CD4-positive, CD25-positive, alpha-beta regulatory T cell (primary cell): ENCODE data around the gene LAMA3. TPM values are rescaled to one million over a fixed set of nuclear protein-coding genes. Genes with fewer than 3 reads are reported as not detected.
"Not testable (repeated sequence)": the region's sequence is repeated elsewhere in the genome, so short reads cannot be mapped to it uniquely, and the experiment has no call there.

ENCODE experiments used
- ATAC-seq, 2 donors: fragments of 150-1000 bp; cut with Tn5 transposase; one replicate each; pipeline ENCODE4 v1.10.0; 2021; ENCODE audit warnings: low read depth in 2 of 2, moderate number of reproducible peaks in 2 of 2, moderate library complexity in 1 of 2
- DNase-seq, 3 donors: peaks; one replicate each; pipeline versions ENCODE4 v3.0.0 to v3.0.0-alpha.2; 2012 to 2022; ENCODE audit warnings: mixed read lengths in 1 of 3
- H3K27ac ChIP-seq: one replicate; pipeline ENCODE4 v1.7.0; 2013; ENCODE audit warnings: mild to moderate bottlenecking, low read length; ENCODE audit not compliant: insufficient read depth, poor library complexity, severe bottlenecking
- H3K27me3 ChIP-seq: one replicate; pipeline ENCODE4 v1.7.0; 2013; ENCODE audit warnings: low read length; ENCODE audit not compliant: control insufficient read depth, insufficient read depth
- H3K36me3 ChIP-seq: one replicate; pipeline ENCODE4 v1.7.0; 2013; ENCODE audit warnings: mild to moderate bottlenecking, low read length, moderate library complexity; ENCODE audit not compliant: control insufficient read depth, insufficient read depth
- H3K4me1 ChIP-seq: 2 replicates; pipeline ENCODE4 v1.7.0; 2013; ENCODE audit warnings: mild to moderate bottlenecking, low read length; ENCODE audit not compliant: insufficient read depth, control insufficient read depth, poor library complexity, severe bottlenecking
- H3K4me3 ChIP-seq: one replicate; pipeline ENCODE4 v1.7.0; 2013; ENCODE audit warnings: low read depth, mild to moderate bottlenecking, low read length, moderate library complexity
- H3K9me3 ChIP-seq, 2 experiments: 1 replicate in 1 of 2; 2 replicates in 1 of 2; pipeline ENCODE4 v1.7.0; 2013; ENCODE audit warnings: low read length in 2 of 2, mild to moderate bottlenecking in 1 of 2, moderate library complexity in 1 of 2; ENCODE audit not compliant: control insufficient read depth in 2 of 2
- H3K27ac Mint-ChIP-seq, 3 donors: one replicate each; pipeline ENCODE4 v1.8.0; 2020 to 2022; ENCODE audit warnings: mild to moderate bottlenecking in 3 of 3, mixed read lengths in 3 of 3, moderate library complexity in 2 of 3
- H3K27me3 Mint-ChIP-seq: one replicate; pipeline ENCODE4 v1.8.0; 2022; ENCODE audit warnings: mild to moderate bottlenecking, mixed read lengths
- H3K36me3 Mint-ChIP-seq: one replicate; pipeline ENCODE4 v1.8.0; 2020; ENCODE audit warnings: mixed read lengths
- H3K4me1 Mint-ChIP-seq, 4 donors: one replicate each; pipeline ENCODE4 v1.8.0; 2020 to 2022; ENCODE audit warnings: mixed read lengths in 4 of 4, mild to moderate bottlenecking in 1 of 4
- H3K4me3 Mint-ChIP-seq, 4 donors: one replicate each; pipeline ENCODE4 v1.8.0; 2020 to 2022; ENCODE audit warnings: mild to moderate bottlenecking in 4 of 4, mixed read lengths in 4 of 4, moderate library complexity in 3 of 4
- H3K9me3 Mint-ChIP-seq, 7 donors: one replicate each; pipeline ENCODE4 v1.8.0; 2020 to 2022; ENCODE audit warnings: mixed read lengths in 7 of 7, mild to moderate bottlenecking in 3 of 7, moderate library complexity in 2 of 7
- polyA plus RNA-seq, 4 donors: library from polyadenylated mRNA; unstranded; fragments of 300-500 nt; fragmentation: Illumina TruSeq; gene quantifications; one replicate each; pipeline ENCODE4 v1.2.3, GENCODE V29; 2021
- total RNA-seq: library from RNA; stranded (reverse); gene quantifications from one replicate; pipeline ENCODE4 v1.2.3, GENCODE V29; 2022

LAMA3 gene
- total and polyA plus RNA-seq, 5 donors from 2014 or later, result 0.31 TPM; not detected in 4

DNA sequence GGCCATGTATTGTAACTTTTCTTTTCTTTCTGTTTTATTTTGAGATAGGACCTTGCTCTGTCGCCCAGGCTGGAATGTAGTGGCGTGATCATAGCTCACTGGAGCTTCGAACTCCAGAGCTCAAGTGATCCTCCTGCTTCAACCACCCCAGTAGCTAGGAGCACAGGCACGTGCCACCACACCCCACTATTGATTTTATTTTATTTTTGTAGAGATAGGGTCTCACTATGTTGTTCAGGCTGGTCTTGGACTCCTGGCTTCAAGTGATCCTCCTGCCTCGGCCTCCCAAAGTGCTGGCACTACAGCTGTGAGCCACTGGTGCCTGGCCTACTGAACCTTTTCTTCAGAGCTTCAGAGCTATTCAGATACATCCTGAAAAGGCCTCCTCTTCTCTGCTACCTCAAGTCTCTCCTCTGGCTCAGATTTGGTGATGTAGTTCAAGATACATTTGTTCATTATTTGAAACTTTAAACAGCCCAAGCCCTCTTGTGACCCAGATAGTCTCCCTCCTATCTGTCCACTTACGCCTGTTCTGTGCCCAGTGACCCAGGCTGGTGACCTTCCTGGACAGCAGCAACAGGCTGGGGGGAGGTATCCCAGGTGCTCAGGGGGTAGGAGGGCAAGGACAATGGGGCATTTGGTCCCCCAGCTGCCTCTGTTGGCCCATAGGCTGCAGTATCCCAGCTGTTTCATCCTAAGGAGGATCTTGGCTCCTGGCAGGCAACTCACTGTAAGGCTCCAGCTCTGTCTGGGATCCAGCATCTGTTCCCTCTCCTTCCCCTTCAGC lies 38.6 kb downstream of the LAMA3 start:
- no peak overlapping the region for H3K4me3 ChIP-seq
- Mint-ChIP-seq H3K9me3 (peaks cover 0 to 2% (median 0%) of the 10 kb centered on the region in 7 donors), H3K36me3 (no peaks in the 10 kb centered on the region), H3K27me3 (peaks cover 31% of the 10 kb centered on the region), H3K27ac (no peak overlapping the region), H3K4me1 (no peaks in the 10 kb centered on the region), H3K4me3 (no peak overlapping the region)
- H3K27ac ChIP-seq, result no peak overlapping the region
- peaks cover 11% of the 10 kb centered on the region for H3K27me3 ChIP-seq
- no peaks in the 10 kb centered on the region for H3K9me3 ChIP-seq
- no peaks in the 10 kb centered on the region for H3K4me1 ChIP-seq
- ATAC-seq, result no peak
- DNase-seq, result no peak
- H3K36me3 ChIP-seq, result no peaks in the 10 kb centered on the region

DNA sequence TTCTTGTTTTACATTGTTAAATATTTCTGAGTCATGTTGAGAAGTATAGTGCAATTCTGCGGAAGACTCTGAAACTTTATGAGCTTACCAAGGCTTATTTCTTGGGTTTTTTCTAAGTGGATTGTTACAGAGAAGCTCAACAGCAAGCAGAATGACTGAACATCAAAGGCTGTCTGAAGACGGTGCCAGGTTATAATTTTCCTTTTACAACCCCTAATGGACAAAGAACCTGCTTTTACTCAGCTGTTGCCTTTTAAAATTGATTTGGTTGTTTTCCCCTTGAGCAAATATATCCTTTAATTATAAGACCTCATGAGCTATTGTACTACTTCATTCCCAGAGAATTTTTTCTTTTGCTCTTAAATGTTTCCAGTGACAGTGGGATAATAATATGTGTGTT lies 41.6 kb downstream of the LAMA3 start:
- Histone ChIP-seq H3K27ac (no peak overlapping the region), H3K9me3 (no peaks in the 10 kb centered on the region), H3K27me3 (peaks cover 6% of the 10 kb centered on the region), H3K4me1 (no peaks in the 10 kb centered on the region), H3K36me3 (no peaks in the 10 kb centered on the region), H3K4me3 (no peak overlapping the region)
- peaks cover 18% of the 10 kb centered on the region for H3K27me3 Mint-ChIP-seq
- H3K9me3 Mint-ChIP-seq, result no peaks in the 10 kb centered on the region
- H3K4me3 Mint-ChIP-seq, result no peak overlapping the region
- DNase-seq (no peak), ATAC-seq (no peak)
- H3K36me3 Mint-ChIP-seq, result no peaks in the 10 kb centered on the region
- H3K4me1 Mint-ChIP-seq, result no peaks in the 10 kb centered on the region
- no peak overlapping the region for H3K27ac Mint-ChIP-seq

- H3K27ac ChIP-seq, result no peak overlapping the region
- peaks cover 23% of the 10 kb centered on the region for H3K27me3 Mint-ChIP-seq
- no peak for ATAC-seq
Measured at GRCh38 chr18:23731861-23732260, 42.6 kb downstream of the LAMA3 start.

DNA sequence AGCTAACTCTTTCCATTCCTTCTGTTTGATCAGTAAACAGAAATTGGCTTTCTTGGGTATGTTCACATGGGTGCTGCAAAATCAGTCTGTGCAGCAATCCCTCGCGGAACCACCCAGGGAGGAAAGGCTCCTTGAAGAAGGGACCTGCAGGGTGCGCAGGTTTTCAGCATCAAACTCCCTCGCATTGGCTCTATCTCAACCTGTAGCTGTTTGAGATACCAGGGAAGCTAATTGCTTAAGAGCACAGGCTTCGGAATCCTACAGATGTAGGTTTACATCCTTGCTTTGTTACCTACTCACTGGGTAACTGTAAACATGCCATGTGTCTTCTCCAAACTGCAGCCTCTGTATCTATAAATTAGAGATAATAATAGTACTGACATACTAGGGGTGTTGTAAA lies 43.2 kb downstream of the LAMA3 start:
- Histone ChIP-seq H3K36me3 (no peaks in the 10 kb centered on the region), H3K9me3 (no peaks in the 10 kb centered on the region), H3K4me3 (no peak overlapping the region), H3K27me3 (peaks cover 7% of the 10 kb centered on the region), H3K4me1 (no peaks in the 10 kb centered on the region), H3K27ac (no peak overlapping the region)
- no peak for DNase-seq
- Mint-ChIP-seq H3K36me3 (no peaks in the 10 kb centered on the region), H3K27ac (no peak overlapping the region), H3K4me3 (no peak overlapping the region), H3K27me3 (peaks cover 23% of the 10 kb centered on the region), H3K4me1 (no peaks in the 10 kb centered on the region), H3K9me3 (no peaks in the 10 kb centered on the region)
- ATAC-seq, result no peak

More at GRCh38 chr18:23731861-23732260, 42.6 kb downstream of the LAMA3 start:
- Histone ChIP-seq H3K27me3 (peaks cover 6% of the 10 kb centered on the region), H3K4me3 (no peak overlapping the region), H3K4me1 (no peaks in the 10 kb centered on the region), H3K36me3 (no peaks in the 10 kb centered on the region), H3K9me3 (no peaks in the 10 kb centered on the region)
- H3K4me1 Mint-ChIP-seq, result no peaks in the 10 kb centered on the region
- no peak overlapping the region for H3K27ac Mint-ChIP-seq
- H3K36me3 Mint-ChIP-seq, result no peaks in the 10 kb centered on the region
- H3K4me3 Mint-ChIP-seq, result no peak overlapping the region
- DNase-seq, result no peak
- H3K9me3 Mint-ChIP-seq, result no peaks in the 10 kb centered on the region

DNA sequence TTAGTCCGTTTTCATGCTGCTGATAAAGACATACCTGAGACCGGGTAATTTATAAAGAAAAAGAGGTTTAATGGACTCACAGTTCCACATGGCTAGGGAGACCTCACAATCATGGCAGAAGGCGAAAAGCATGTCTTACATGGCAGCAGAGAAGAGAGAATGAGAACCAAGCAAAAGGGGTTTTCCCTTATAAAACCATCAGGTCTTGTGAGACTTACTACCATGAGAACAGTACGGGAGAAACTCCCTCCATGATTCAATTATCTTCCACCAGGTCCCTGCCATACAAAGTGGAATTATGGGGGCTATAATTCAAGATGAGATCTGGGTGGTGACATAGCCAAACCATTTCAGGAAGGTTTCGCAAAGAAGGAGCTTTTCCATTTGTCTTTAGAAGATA lies 44.0 kb downstream of the LAMA3 start:
- not testable (repeated sequence) for H3K9me3 Mint-ChIP-seq, H3K4me1 Mint-ChIP-seq, H3K27ac ChIP-seq, H3K36me3 ChIP-seq, H3K4me3 ChIP-seq, ATAC-seq, H3K9me3 ChIP-seq, H3K36me3 Mint-ChIP-seq, DNase-seq, H3K4me3 Mint-ChIP-seq, H3K27ac Mint-ChIP-seq, H3K27me3 ChIP-seq, H3K4me1 ChIP-seq
- H3K27me3 Mint-ChIP-seq, result peaks cover 31% of the 10 kb centered on the region

GRCh38 chr18:23733895-23734294 lies 44.6 kb downstream of the LAMA3 start:
- Mint-ChIP-seq H3K4me1 (peaks cover 0 to 10% (median 3%) of the 10 kb centered on the region in 4 donors), H3K4me3 (no peak overlapping the region), H3K27ac (no peak overlapping the region), H3K9me3 (no peaks in the 10 kb centered on the region), H3K36me3 (no peaks in the 10 kb centered on the region), H3K27me3 (peaks cover 33% of the 10 kb centered on the region)
- Histone ChIP-seq H3K4me3 (no peak overlapping the region), H3K27me3 (peaks cover 9% of the 10 kb centered on the region), H3K27ac (no peak overlapping the region), H3K4me1 (no peaks in the 10 kb centered on the region), H3K36me3 (no peaks in the 10 kb centered on the region), H3K9me3 (no peaks in the 10 kb centered on the region)
- ATAC-seq (no peak), DNase-seq (no peak)

GRCh38 chr18:23735021-23735464 lies 45.8 kb downstream of the LAMA3 start:
- no peaks in the 10 kb centered on the region for H3K36me3 ChIP-seq
- no peak overlapping the region for H3K27ac ChIP-seq
- peaks cover 12% of the 10 kb centered on the region for H3K27me3 ChIP-seq
- ATAC-seq (no peak), DNase-seq (no peak)
- peaks cover 0 to 10% (median 3%) of the 10 kb centered on the region in 4 donors for H3K4me1 Mint-ChIP-seq
- H3K4me3 Mint-ChIP-seq, result no peak overlapping the region
- H3K9me3 ChIP-seq, result no peaks in the 10 kb centered on the region
- no peaks in the 10 kb centered on the region for H3K4me1 ChIP-seq
- H3K36me3 Mint-ChIP-seq, result no peaks in the 10 kb centered on the region
- H3K4me3 ChIP-seq, result no peak overlapping the region
- H3K9me3 Mint-ChIP-seq, result no peaks in the 10 kb centered on the region
- H3K27me3 Mint-ChIP-seq, result peaks cover 34% of the 10 kb centered on the region
- H3K27ac Mint-ChIP-seq, result no peak overlapping the region

DNA sequence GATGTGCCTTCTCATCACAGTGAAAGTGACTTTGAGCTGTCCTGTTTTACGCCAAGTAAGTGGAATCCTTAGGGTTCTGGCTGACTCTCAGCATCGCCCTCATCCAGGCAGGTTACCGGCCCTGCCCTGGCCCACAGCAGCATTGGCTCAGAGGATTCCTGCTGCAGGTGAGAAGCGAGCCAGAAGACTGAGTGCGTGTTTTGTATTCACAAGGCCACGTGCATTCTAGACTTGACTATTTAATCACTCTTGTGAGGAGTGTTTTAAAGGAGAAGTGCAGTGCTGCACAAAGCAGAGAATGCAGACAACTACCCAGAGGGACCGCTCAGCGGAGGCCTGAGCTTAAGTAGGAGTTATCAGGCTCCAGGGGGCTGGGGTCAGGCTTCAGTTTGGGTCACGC lies 48.3 kb downstream of the LAMA3 start:
- no peak overlapping the region for H3K27ac ChIP-seq
- no peak overlapping the region for H3K27ac Mint-ChIP-seq
- H3K36me3 Mint-ChIP-seq, result no peaks in the 10 kb centered on the region
- no peaks in the 10 kb centered on the region for H3K36me3 ChIP-seq
- H3K9me3 ChIP-seq, result no peaks in the 10 kb centered on the region
- no peak overlapping the region for H3K4me3 Mint-ChIP-seq
- peaks cover 11% of the 10 kb centered on the region for H3K27me3 ChIP-seq
- H3K4me3 ChIP-seq, result no peak overlapping the region
- no peaks in the 10 kb centered on the region for H3K4me1 ChIP-seq
- H3K27me3 Mint-ChIP-seq, result peaks cover 30% of the 10 kb centered on the region
- H3K4me1 Mint-ChIP-seq, result peaks cover 0 to 10% (median 3%) of the 10 kb centered on the region in 4 donors
- no peaks in the 10 kb centered on the region for H3K9me3 Mint-ChIP-seq
- ATAC-seq (no peak), DNase-seq (peak in 1 of 3 donors; percentile 5)
